ENCODE results near the gene SPINK4. TPM values are rescaled to one million over a fixed set of nuclear protein-coding genes. Genes with fewer than 3 reads are reported as not detected.

SPINK4 gene
- total RNA-seq, 1 donor from 2014 or later, result not detected

GRCh38 chr9:33289936-33290246, 49.9 kb downstream of the SPINK4 start:
- Histone ChIP-seq H3K9ac (peak overlapping the region; percentile 92), H3K4me2 (peak overlapping the region; percentile 91), H4K20me1 (ENCODE audit: low read depth) (no peaks in the 10 kb centered on the region), H3K79me2 (ENCODE audit: low read depth) (peaks cover 43% of the 10 kb centered on the region), H3K36me3 (no peaks in the 10 kb centered on the region), H3K27me3 (no peaks in the 10 kb centered on the region), H3F3A (ENCODE audit: low read depth) (peaks cover 13% of the 10 kb centered on the region), H3K9me3 (ENCODE audit: low read depth) (no peaks in the 10 kb centered on the region), H3K4me3 (peak overlapping the region; percentile 94), H3K4me1 (peaks cover 4% of the 10 kb centered on the region), H2AFZ (replicated peaks) (peak overlapping the region; percentile 99), H3K27ac (peak overlapping the region; percentile 85)
- DNase-seq (ENCODE audit: low spot score), result no peak
- TF ChIP-seq CTCF (IDR thresholded peaks at IDR 0.05), result no peak
- TF ChIP-seq EZH2 (IDR thresholded peaks at IDR 0.05), result no peak
- TF ChIP-seq EZH2phosphoT487 (IDR thresholded peaks at IDR 0.05), result no peak
- peaks cover 5% of the 10 kb centered on the region for H3K27me3 Mint-ChIP-seq (ENCODE audit: insufficient read depth, low read depth)
- peaks cover 2% of the 10 kb centered on the region for H3K36me3 Mint-ChIP-seq
- peaks cover 17% of the 10 kb centered on the region for H3K4me1 Mint-ChIP-seq
- peak overlapping the region; percentile 96 for H3K27ac Mint-ChIP-seq
- peak overlapping the region; percentile 99 for H3K4me3 Mint-ChIP-seq
- no peaks in the 10 kb centered on the region for H3K9me3 Mint-ChIP-seq

- no peaks in the 10 kb centered on the region for H4K20me1 ChIP-seq (ENCODE audit: low read depth)
- peaks cover 4% of the 10 kb centered on the region for H3K4me1 ChIP-seq
- no peaks in the 10 kb centered on the region for H3K36me3 ChIP-seq
- Mint-ChIP-seq H3K4me1 (peaks cover 17% of the 10 kb centered on the region), H3K9me3 (no peaks in the 10 kb centered on the region), H3K27me3 (ENCODE audit: insufficient read depth, low read depth) (peaks cover 5% of the 10 kb centered on the region), H3K4me3 (peak within 1 kb of the TSS; percentile 99), H3K36me3 (peaks cover 3% of the 10 kb centered on the region), H3K27ac (peak within 1 kb of the TSS; percentile 96)
- peaks cover 43% of the 10 kb centered on the region for H3K79me2 ChIP-seq (ENCODE audit: low read depth)
- peak within 1 kb of the TSS; percentile 91 for H3K4me2 ChIP-seq
- TF ChIP-seq EZH2 (IDR thresholded peaks at IDR 0.05), result no peak
- no peak for TF ChIP-seq EZH2phosphoT487 (IDR thresholded peaks at IDR 0.05)
- TF ChIP-seq CTCF (IDR thresholded peaks at IDR 0.05), result no peak
- H3K27ac ChIP-seq, result peak within 1 kb of the TSS; percentile 85
- H3K9ac ChIP-seq, result peak within 1 kb of the TSS; percentile 92
- H3K27me3 ChIP-seq, result no peaks in the 10 kb centered on the region
- peaks cover 13% of the 10 kb centered on the region for H3F3A ChIP-seq (ENCODE audit: low read depth)
- DNase-seq (ENCODE audit: low spot score), result peak; percentile 98
- peak within 1 kb of the TSS; percentile 99 for H2AFZ ChIP-seq (replicated peaks)
- H3K9me3 ChIP-seq (ENCODE audit: low read depth), result no peaks in the 10 kb centered on the region
- H3K4me3 ChIP-seq, result peak within 1 kb of the TSS; percentile 94
These were observed 50.5 kb downstream of the SPINK4 start, which contains the start of gene NFX1 for GRCh38 chr9:33290247-33291030. Gene NFX1, plus strand, starts transcription at chr9:33290516. Its CDS starts 57 bp downstream, at chr9:33290573.

GRCh38 chr9:33291031-33291397, 51.0 kb downstream of the SPINK4 start:
- no peaks in the 10 kb centered on the region for H3K36me3 ChIP-seq
- no peaks in the 10 kb centered on the region for H3K9me3 ChIP-seq (ENCODE audit: low read depth)
- H3F3A ChIP-seq (ENCODE audit: low read depth), result peaks cover 13% of the 10 kb centered on the region
- Mint-ChIP-seq H3K9me3 (no peaks in the 10 kb centered on the region), H3K4me3 (peak overlapping the region; percentile 99), H3K36me3 (peaks cover 6% of the 10 kb centered on the region), H3K4me1 (peaks cover 17% of the 10 kb centered on the region), H3K27ac (peak overlapping the region; percentile 96), H3K27me3 (ENCODE audit: insufficient read depth, low read depth) (peaks cover 5% of the 10 kb centered on the region)
- peaks cover 48% of the 10 kb centered on the region for H3K79me2 ChIP-seq (ENCODE audit: low read depth)
- H3K4me3 ChIP-seq, result peak overlapping the region; percentile 94
- TF ChIP-seq EZH2phosphoT487 (IDR thresholded peaks at IDR 0.05) (no peak), CTCF (IDR thresholded peaks at IDR 0.05) (no peak), EZH2 (IDR thresholded peaks at IDR 0.05) (no peak)
- peak overlapping the region; percentile 91 for H3K4me2 ChIP-seq
- H2AFZ ChIP-seq (replicated peaks), result peak overlapping the region; percentile 99
- no peak overlapping the region for H3K27ac ChIP-seq
- peak overlapping the region; percentile 92 for H3K9ac ChIP-seq
- no peak for DNase-seq (ENCODE audit: low spot score)
- H3K4me1 ChIP-seq, result peaks cover 4% of the 10 kb centered on the region
- no peaks in the 10 kb centered on the region for H4K20me1 ChIP-seq (ENCODE audit: low read depth)
- no peaks in the 10 kb centered on the region for H3K27me3 ChIP-seq
